ENCODE results near the gene HNRNPUL2. TPM values are rescaled to one million over a fixed set of nuclear protein-coding genes. Genes with fewer than 3 reads are reported as not detected.
A peak's percentile ranks its signal among the peaks of the same experiment; 100 is the strongest.
"Not testable (repeated sequence)": the region's sequence is repeated elsewhere in the genome, so short reads cannot be mapped to it uniquely, and the experiment has no call there.

Gene HNRNPUL2
- total RNA-seq, 2 experiments from 2014 or later = 67.9 to 69.0 TPM

DNA sequence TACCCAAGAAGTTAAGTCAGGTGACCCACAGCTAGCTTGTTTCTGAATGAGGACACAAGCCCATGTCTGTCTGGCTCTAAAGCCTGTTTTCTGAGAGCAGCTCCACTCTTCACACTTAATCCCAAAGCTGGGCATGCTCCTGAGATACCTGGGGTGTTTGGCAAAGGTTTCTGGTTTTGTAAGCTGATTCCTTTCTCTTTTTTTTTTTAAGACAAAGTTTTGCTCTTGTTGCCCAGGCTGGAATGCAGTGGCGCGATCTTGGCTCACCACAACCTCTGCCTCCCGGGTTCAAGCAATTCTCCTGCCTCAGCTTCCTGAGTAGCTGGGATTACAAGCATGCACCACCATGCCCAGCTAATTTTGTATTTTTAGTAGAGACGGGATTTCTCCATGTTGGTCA, 33.6 kb downstream of the HNRNPUL2 start:
- ChIA-PET CTCF (interaction anchor here (0.6 to 2.8 kb wide), 9 partner anchors 8 to 353 kb away, joined by 3 to 16 read pairs (median 6); partner anchors contain the start of genes LBHD1, TUT1 and UQCC3), POLR2A (interaction anchor here (0.6 kb wide), 1 partner anchor 979 kb away, joined by 3 read pairs; no protein-coding TSS in a partner anchor)
- peaks cover 13% of the 10 kb centered on the region for H3K36me3 Mint-ChIP-seq (ENCODE audit: low read depth)
- H3K4me3 Mint-ChIP-seq, H3K9me3 Mint-ChIP-seq, H3K27ac Mint-ChIP-seq, H3K4me1 Mint-ChIP-seq, DNase-seq, H3K27me3 Mint-ChIP-seq: not testable (repeated sequence)

DNA sequence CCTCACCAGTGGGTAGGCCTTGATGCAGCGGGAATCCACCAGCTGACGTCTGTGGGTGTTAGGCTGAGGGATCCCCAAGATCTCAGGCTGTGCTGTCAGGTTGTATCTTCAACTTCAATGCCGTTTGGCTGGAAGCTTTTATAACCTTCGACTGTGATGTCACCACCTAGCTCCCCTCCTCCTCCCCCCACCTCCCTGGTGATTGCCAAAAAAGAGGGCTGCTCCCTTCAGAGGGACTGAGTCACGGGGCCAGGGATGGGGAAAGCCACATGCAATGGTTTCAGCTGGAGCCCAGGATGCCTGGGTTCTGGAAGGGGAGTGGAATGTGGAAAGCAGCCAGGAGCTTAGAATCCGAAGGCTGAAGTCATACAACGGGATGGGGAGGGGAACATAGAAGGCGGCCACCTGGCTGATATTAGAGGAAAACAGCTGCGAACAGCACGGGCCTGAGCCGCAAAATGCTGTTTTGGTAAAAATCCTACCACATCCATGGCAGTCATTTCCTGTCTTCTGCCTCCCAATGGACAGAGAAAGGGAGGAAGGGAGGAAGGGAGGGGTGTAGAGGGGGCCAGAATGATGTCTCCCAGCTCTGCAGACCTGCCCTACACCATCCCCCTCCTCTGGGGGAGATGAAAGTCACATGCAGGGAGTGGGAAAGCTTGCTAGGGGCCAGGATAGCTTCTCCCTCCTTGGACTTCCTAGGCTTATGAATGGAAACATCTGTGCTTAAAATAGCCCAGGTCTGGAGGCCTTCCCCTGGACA, 37.7 kb downstream of the HNRNPUL2 start, which contains the start of gene LRRN4CL:
TSS of gene LRRN4CL (minus strand) at position 110 of the 763 bp plus-strand sequence. CDS start 1,022 bp downstream, outside the sequence.
- ChIA-PET POLR2A (no interaction called here), CTCF (interaction anchor here (1.0 to 1.5 kb wide), 4 partner anchors 9 to 90 kb away, joined by 3 to 11 read pairs (median 4); partner anchors contain the start of genes C11orf98 and CSKMT)
- no peak within 1 kb of the TSS for H3K27ac Mint-ChIP-seq
- H3K9me3 Mint-ChIP-seq = no peaks in the 10 kb centered on the region
- no peak within 1 kb of the TSS for H3K4me3 Mint-ChIP-seq
- H3K27me3 Mint-ChIP-seq = peaks cover 10% of the 10 kb centered on the region
- DNase-seq = no peak
- peaks cover 14% of the 10 kb centered on the region for H3K36me3 Mint-ChIP-seq (ENCODE audit: low read depth)
- peaks cover under 1% of the 10 kb centered on the region for H3K4me1 Mint-ChIP-seq

DNA sequence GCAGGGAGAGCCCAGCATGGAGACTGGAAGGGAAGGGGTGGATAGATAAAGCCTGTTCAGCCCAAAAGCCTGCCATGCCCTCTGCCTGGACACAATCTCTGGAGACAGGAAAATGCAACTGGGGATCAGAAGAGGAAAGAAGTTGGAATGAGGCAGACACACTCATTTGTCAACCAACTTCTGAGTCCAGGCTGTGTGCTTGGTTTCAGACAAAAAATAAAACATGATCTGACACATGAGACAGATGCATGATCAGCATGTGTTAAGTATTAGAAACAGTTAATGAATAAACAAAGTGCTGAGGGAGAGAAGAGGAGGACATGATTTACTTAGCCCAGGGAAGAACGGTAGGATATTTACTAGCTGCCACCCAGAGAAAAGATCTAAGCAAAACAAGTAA, 38.8 kb downstream of the HNRNPUL2 start:
- POLR2A ChIA-PET = no interaction called here
- H3K4me1 Mint-ChIP-seq = no peaks in the 10 kb centered on the region
- H3K4me3 Mint-ChIP-seq = no peak overlapping the region
- no peaks in the 10 kb centered on the region for H3K9me3 Mint-ChIP-seq
- no peak overlapping the region for H3K27ac Mint-ChIP-seq
- DNase-seq = no peak
- H3K36me3 Mint-ChIP-seq (ENCODE audit: low read depth) = peaks cover 14% of the 10 kb centered on the region
- H3K27me3 Mint-ChIP-seq = peaks cover 10% of the 10 kb centered on the region
- CTCF ChIA-PET = no interaction called here

DNA sequence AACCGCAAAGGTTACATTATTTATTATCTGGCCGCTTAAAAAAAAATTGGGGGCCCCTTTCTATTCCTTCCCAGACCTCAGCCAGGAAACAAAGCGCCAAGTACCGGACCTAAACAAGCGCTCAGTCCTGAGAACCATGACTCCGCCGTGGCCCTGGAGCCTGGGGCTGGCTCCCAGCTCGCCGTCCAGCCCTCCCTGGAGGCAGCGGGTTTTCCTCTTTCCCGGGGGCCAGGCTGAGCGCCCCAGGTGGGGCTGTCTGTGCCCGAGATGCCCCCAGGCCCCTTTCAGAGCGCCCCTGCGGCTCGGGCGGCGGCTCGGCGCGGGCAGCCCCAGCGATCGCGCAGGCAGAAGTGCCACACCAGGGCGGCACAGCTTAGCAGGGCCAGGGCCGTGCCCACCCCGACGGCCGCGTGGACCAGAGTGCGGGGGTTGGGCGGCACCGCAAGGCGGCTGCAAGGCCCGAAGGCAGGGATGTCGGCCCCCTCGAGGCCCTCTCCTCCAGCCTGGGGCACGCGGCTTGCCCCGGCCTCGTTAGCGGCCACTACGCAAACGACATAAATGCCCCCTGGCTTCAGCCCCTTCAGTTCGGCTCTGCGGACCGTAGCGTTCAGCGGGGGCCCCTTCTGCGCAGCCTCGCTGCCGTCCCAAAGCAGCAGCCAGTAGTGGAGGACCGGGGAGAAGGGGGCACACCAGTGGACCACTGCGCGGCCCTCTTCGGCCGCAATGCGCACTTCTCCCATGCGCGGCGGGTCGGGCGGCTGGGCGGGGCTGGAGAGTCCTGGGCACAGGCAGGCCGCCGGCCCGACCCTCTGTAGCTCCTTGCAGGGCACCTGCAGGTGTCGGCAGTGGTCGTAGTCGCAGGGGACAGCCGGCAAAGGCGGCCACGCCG, 39.5 kb downstream of the HNRNPUL2 start:
- DNase-seq = no peak
- Mint-ChIP-seq H3K27me3 (peaks cover 10% of the 10 kb centered on the region), H3K4me3 (no peak overlapping the region), H3K27ac (no peak overlapping the region), H3K9me3 (no peaks in the 10 kb centered on the region), H3K36me3 (ENCODE audit: low read depth) (peaks cover 11% of the 10 kb centered on the region), H3K4me1 (no peaks in the 10 kb centered on the region)
- CTCF ChIA-PET = interaction anchor here (0.6 to 1.6 kb wide), 2 partner anchors 18 to 94 kb away, joined by 3 read pairs; no protein-coding TSS in a partner anchor
- POLR2A ChIA-PET = no interaction called here

DNA sequence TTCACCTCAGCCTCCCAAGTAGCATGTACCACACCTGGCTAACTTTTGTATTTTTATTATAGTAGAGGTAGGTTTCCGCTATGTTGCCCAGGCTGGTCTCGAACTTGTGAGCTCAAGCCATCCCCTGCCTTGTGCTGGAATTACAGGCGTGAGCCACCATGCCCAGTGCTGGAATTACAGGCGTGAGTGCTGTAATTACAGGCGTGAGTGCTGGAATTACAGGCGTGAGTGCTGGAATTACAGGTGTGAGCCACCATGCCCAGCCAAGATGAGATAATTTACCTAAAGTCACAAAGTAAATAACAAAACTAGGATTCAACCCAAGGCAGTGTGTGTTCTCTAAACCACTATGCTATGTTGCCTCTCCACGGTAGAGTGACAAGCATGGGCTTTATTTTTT, 44.7 kb downstream of the HNRNPUL2 start:
- CTCF ChIA-PET = no interaction called here
- Mint-ChIP-seq H3K4me1 (peaks cover 24% of the 10 kb centered on the region), H3K27me3 (peaks cover 4% of the 10 kb centered on the region)

DNA sequence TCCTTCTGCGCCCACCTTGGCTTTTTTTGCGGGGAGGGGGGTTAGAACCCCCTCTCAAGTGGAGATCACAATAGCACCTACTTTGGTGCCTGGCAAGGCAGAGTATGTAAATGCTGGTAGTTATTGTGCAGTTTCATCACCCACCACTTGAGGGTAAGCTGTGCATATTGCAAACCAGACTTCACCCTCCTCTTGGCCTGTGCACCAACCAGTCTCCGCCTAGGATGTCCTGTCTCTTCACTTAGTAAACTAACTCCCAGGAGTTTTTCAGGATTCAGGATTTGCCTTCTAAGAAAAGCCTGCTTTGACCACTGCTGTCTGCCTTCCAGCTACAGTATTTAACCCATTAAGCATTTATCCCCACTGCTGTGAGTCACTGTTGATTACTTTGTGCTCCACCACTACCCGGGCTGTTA, 46.4 kb downstream of the HNRNPUL2 start:
- CTCF ChIA-PET = interaction anchor here (0.6 to 2.4 kb wide), 20 partner anchors 9 to 256 kb away, joined by 3 to 12 read pairs (median 4); partner anchors contain the start of genes BSCL2, C11orf98, EML3 and GNG3
- H3K27me3 Mint-ChIP-seq = no peaks in the 10 kb centered on the region
- H3K27ac Mint-ChIP-seq = peak overlapping the region; percentile 72
- peak overlapping the region; percentile 17 for H3K4me3 Mint-ChIP-seq
- peak; percentile 66 for DNase-seq
- H3K4me1 Mint-ChIP-seq = peaks cover 36% of the 10 kb centered on the region
- peaks cover 18% of the 10 kb centered on the region for H3K36me3 Mint-ChIP-seq (ENCODE audit: low read depth)
- POLR2A ChIA-PET = interaction anchor here (1.0 to 1.3 kb wide), 2 partner anchors 15 to 16 kb away, joined by 3 to 6 read pairs; partner anchors contain the start of gene CSKMT
- no peaks in the 10 kb centered on the region for H3K9me3 Mint-ChIP-seq

More for the DNA sequence above, 44.7 kb downstream of the HNRNPUL2 start:
- H3K4me3 Mint-ChIP-seq = no peak overlapping the region
- POLR2A ChIA-PET = no interaction called here
- H3K36me3 Mint-ChIP-seq (ENCODE audit: low read depth) = peaks cover 7% of the 10 kb centered on the region
- DNase-seq = no peak
- H3K9me3 Mint-ChIP-seq = no peaks in the 10 kb centered on the region
- no peak overlapping the region for H3K27ac Mint-ChIP-seq

DNA sequence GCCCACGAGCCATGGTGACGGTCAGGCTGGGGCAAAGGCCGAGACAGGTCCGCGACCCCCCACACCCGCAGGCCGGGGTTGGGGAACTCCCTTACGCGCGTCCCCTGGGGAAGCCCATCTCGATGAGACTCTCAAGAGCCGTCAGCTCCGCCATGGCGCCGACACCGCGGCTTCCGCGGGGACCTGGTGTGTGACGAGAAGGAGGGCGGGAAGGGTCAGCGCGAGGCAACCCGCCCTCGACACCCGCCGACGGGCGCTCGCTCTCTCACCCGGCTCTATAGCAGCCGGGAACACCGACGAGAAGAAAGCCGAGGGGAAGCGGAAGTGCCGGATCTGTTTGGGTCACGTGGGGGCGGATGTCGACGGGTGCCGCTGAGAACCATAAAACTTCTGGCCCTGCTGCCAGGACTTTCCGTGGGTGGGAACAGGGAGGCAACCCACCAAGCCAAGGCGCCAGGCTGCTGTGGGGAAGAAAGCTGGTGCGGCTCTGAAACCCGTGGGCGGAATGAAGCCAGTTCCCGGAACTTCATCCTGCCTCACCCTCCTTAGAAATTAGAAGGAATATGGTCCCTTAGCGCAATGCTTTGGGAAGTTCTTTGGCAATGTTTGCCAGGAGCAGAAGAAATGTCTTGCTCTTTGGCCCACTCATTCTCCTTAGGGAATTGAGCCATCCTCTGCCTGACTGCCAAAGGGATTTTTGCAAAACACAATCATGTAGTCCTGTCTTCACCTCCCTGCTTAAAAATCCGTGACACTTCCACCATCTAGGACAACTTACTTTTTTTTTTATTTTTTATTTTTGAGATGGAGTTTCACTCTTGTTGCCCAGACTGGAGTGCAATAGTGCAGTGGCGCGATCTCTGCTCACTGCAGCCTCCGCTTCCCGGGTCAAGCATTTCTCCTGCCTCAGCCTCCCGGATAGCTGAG, 48.2 kb downstream of the HNRNPUL2 start, which contains the start of gene UBXN1:
TSS of gene UBXN1 (minus strand) at position 304 of the 927 bp plus-strand sequence. CDS start at position 154, 150 bp downstream.
- Mint-ChIP-seq H3K27me3 (no peaks in the 10 kb centered on the region), H3K27ac (peak within 1 kb of the TSS; percentile 92), H3K9me3 (no peaks in the 10 kb centered on the region), H3K4me3 (peak within 1 kb of the TSS; percentile 90), H3K36me3 (ENCODE audit: low read depth) (peaks cover 26% of the 10 kb centered on the region), H3K4me1 (peaks cover 42% of the 10 kb centered on the region)
- peak; percentile 89 for DNase-seq
- POLR2A ChIA-PET = interaction anchor here (1.0 to 1.4 kb wide), 2 partner anchors 13 to 14 kb away, joined by 7 to 8 read pairs; partner anchors contain the start of genes C11orf98 and CSKMT
- CTCF ChIA-PET = interaction anchor here (0.7 to 2.4 kb wide), 7 partner anchors 7 to 202 kb away, joined by 3 to 11 read pairs (median 4); partner anchors contain the start of genes LBHD1, LRRN4CL, SLC3A2 and TUT1

DNA sequence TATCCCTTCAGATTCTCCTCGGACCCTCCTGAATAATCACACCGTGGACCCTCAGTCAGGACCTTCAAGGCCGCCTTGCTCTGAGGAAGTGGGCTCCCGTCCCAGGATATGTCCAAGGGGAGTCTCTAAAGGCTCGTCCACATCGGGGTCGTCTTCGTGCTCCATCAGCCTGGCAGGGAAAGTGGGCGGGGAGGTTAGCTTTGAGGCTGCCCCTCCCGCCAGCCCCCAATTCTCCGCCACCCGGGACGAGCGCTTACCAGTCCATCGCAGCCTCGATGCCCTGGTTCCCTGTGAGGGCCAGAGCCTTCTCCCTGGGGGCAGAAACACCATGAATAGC, 48.9 kb downstream of the HNRNPUL2 start:
- Mint-ChIP-seq H3K4me3 (peak overlapping the region; percentile 90), H3K27me3 (no peaks in the 10 kb centered on the region), H3K27ac (peak overlapping the region; percentile 92), H3K36me3 (ENCODE audit: low read depth) (peaks cover 27% of the 10 kb centered on the region), H3K9me3 (no peaks in the 10 kb centered on the region), H3K4me1 (peaks cover 46% of the 10 kb centered on the region)
- POLR2A ChIA-PET = no interaction called here
- CTCF ChIA-PET = no interaction called here
- DNase-seq = no peak

DNA sequence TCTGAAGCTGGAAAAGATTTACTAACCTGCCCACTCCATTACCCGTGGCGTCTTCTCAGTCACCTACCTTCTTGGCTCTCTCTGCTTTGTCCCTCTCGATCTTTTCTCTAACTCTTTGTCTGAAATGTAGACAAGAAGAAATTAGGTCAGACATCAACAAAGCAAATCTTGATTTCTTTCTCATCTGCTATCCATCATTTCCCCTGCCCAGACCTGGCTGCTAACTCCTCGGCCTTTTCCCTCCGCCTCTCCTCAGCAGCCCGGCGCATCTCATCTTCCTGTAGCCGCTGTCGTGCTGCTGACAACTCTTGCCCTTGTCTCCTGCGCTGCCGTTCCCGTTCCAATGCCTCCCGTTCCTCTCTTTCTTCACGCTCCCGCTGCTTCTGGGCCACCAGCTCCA, 49.5 kb downstream of the HNRNPUL2 start:
- Mint-ChIP-seq H3K4me1 (peaks cover 53% of the 10 kb centered on the region), H3K4me3 (peak overlapping the region; percentile 90), H3K27ac (peak overlapping the region; percentile 92), H3K27me3 (no peaks in the 10 kb centered on the region), H3K9me3 (no peaks in the 10 kb centered on the region), H3K36me3 (ENCODE audit: low read depth) (peaks cover 33% of the 10 kb centered on the region)
- ChIA-PET POLR2A (interaction anchor here (0.7 kb wide), 1 partner anchor 13 kb away, joined by 4 read pairs; the partner anchor contains the start of genes C11orf98 and CSKMT), CTCF (interaction anchor here (1.0 kb wide), 1 partner anchor 284 kb away, joined by 3 read pairs; no protein-coding TSS in a partner anchor)
- DNase-seq = no peak

DNA sequence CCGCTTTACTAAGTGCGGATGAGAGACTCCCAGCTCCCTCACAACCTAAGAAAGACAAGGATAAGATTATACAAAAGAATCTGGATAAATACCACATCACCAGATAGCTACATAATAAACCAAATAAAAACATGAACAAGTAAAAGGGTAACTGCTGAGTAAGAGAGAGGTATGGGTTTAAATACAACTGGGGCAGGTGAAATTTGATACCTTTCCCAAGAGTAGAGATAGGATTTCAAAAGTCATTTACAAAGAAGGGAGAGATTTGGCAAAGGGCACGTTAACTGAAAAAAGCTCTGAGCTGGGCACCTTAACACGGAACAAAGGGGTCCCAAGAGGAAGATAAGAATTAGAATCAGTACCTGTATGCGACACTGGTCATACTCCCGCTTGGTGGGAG, 50.1 kb downstream of the HNRNPUL2 start:
- CTCF ChIA-PET = interaction anchor here (0.8 to 4.6 kb wide), 5 partner anchors 27 to 283 kb away, joined by 3 to 16 read pairs (median 4); partner anchors contain the start of genes SLC3A2 and TUT1
- POLR2A ChIA-PET = interaction anchor here (0.7 kb wide), 1 partner anchor 12 kb away, joined by 4 read pairs; the partner anchor contains the start of genes C11orf98 and CSKMT
- peaks cover 58% of the 10 kb centered on the region for H3K4me1 Mint-ChIP-seq
- H3K27ac Mint-ChIP-seq = no peak overlapping the region
- DNase-seq = no peak
- H3K9me3 Mint-ChIP-seq = no peaks in the 10 kb centered on the region
- peak overlapping the region; percentile 90 for H3K4me3 Mint-ChIP-seq
- H3K27me3 Mint-ChIP-seq = no peaks in the 10 kb centered on the region
- peaks cover 38% of the 10 kb centered on the region for H3K36me3 Mint-ChIP-seq (ENCODE audit: low read depth)

DNA sequence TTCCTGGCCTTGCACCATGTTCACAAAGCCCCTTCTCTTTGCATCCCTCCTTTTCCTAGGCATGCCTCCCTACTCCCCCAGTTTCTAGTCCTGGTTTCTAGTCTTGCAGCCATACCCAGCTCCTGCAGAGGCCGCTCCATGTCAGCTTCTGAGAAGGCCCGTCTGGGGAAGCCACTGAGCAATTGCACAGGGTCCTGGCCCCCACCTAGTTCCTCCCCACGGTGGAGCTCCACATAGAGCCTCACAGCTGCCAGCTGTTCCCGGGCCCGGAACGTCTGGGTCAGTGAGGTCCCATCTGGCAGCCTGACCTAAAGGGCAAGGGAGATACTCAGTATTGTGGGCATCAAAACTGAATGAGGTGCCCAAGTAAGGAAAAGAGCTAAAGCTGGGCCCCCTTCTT, 50.6 kb downstream of the HNRNPUL2 start:
- Mint-ChIP-seq H3K9me3 (no peaks in the 10 kb centered on the region), H3K27me3 (no peaks in the 10 kb centered on the region), H3K4me3 (peak overlapping the region; percentile 90), H3K4me1 (peaks cover 60% of the 10 kb centered on the region), H3K27ac (no peak overlapping the region), H3K36me3 (ENCODE audit: low read depth) (peaks cover 41% of the 10 kb centered on the region)
- POLR2A ChIA-PET = interaction anchor here (0.6 kb wide), 1 partner anchor 180 kb away, joined by 4 read pairs; no protein-coding TSS in a partner anchor
- CTCF ChIA-PET = interaction anchor here (0.8 to 4.6 kb wide), 5 partner anchors 27 to 283 kb away, joined by 3 to 16 read pairs (median 4); partner anchors contain the start of genes SLC3A2 and TUT1
- no peak for DNase-seq
